ENCODE data around the gene CLDN24.
"Not testable (repeated sequence)": the region's sequence is repeated elsewhere in the genome, so short reads cannot be mapped to it uniquely, and the experiment has no call there.

The CLDN24 gene

GRCh38 chr4:183347146-183347545 is 24.9 kb upstream of the CLDN24 start:
- DNase-seq (ENCODE audit: low spot score), result no peak

GRCh38 chr4:183345261-183345660 is 23.0 kb upstream of the CLDN24 start:
- DNase-seq (ENCODE audit: low spot score), result no peak

GRCh38 chr4:183344523-183345255 is 22.5 kb upstream of the CLDN24 start:
- no peak for DNase-seq (ENCODE audit: low spot score)

GRCh38 chr4:183343730-183344129 is 21.5 kb upstream of the CLDN24 start:
- DNase-seq (ENCODE audit: low spot score), result no peak

- DNase-seq (ENCODE audit: low spot score), result peak; percentile 40
Observed at GRCh38 chr4:183342541-183343533, 20.6 kb upstream of the CLDN24 start.

- peak; percentile 33 for DNase-seq (ENCODE audit: low spot score)
Observed at GRCh38 chr4:183337833-183338232, 15.6 kb upstream of the CLDN24 start.

GRCh38 chr4:183337349-183337748 is 15.1 kb upstream of the CLDN24 start:
- DNase-seq (ENCODE audit: low spot score), result no peak

- peak; percentile 65 for DNase-seq (ENCODE audit: low spot score)
Observed at GRCh38 chr4:183335369-183335940, 13.2 kb upstream of the CLDN24 start.

GRCh38 chr4:183333983-183334382 is 11.8 kb upstream of the CLDN24 start:
- no peak for DNase-seq (ENCODE audit: low spot score)

- no peak for DNase-seq (ENCODE audit: low spot score)
Observed at GRCh38 chr4:183333202-183333601, 11.0 kb upstream of the CLDN24 start.

GRCh38 chr4:183332447-183332846 is 10.2 kb upstream of the CLDN24 start:
- no peak for DNase-seq (ENCODE audit: low spot score)

GRCh38 chr4:183330841-183331240 is 8.6 kb upstream of the CLDN24 start:
- no peak for DNase-seq (ENCODE audit: low spot score)

GRCh38 chr4:183329954-183330742 is 7.9 kb upstream of the CLDN24 start:
- no peak for DNase-seq (ENCODE audit: low spot score)

GRCh38 chr4:183329244-183329643 is 7.0 kb upstream of the CLDN24 start:
- no peak for DNase-seq (ENCODE audit: low spot score)

- no peak for DNase-seq (ENCODE audit: low spot score)
Observed at GRCh38 chr4:183328832-183329231, 6.6 kb upstream of the CLDN24 start.

- DNase-seq (ENCODE audit: low spot score), result no peak
Observed at GRCh38 chr4:183327827-183328226, 5.6 kb upstream of the CLDN24 start.

- no peak for DNase-seq (ENCODE audit: low spot score)
Observed at GRCh38 chr4:183326853-183327252, 4.6 kb upstream of the CLDN24 start.

GRCh38 chr4:183326387-183326786 is 4.2 kb upstream of the CLDN24 start:
- not testable (repeated sequence) for DNase-seq (ENCODE audit: low spot score)

- no peak for DNase-seq (ENCODE audit: low spot score)
Observed at GRCh38 chr4:183324619-183325018, 2.4 kb upstream of the CLDN24 start.

- DNase-seq (ENCODE audit: low spot score), result not testable (repeated sequence)
Observed at GRCh38 chr4:183324056-183324455, 1.8 kb upstream of the CLDN24 start.

- DNase-seq (ENCODE audit: low spot score), result no peak
Observed at GRCh38 chr4:183323295-183323694, 1.1 kb upstream of the CLDN24 start.

GRCh38 chr4:183321516-183321915 is 710 bp downstream of the CLDN24 start:
- no peak for DNase-seq (ENCODE audit: low spot score)
